PFSK-1 (cell line): ENCODE measurements around the gene ATPAF1.

Experiments
- FOXP2 ChIP-seq: optimal IDR thresholded peaks from 2 replicates; pipeline ENCODE3; 2011; ENCODE audit warnings: borderline replicate concordance, control low read depth, inconsistent platforms; ENCODE audit not compliant: insufficient read depth; ENCODE audit errors: extremely low read length, extremely low read depth
- POLR2AphosphoS5 ChIP-seq: IDR thresholded peaks from 2 replicates; pipeline ENCODE4 v1.6.1; 2012; ENCODE audit warnings: low read depth, mild to moderate bottlenecking, control low read depth, low read length, moderate library complexity
- REST ChIP-seq, 2 experiments: IDR thresholded peaks; 2 replicates each; pipeline versions ENCODE4 v1.6.1 to v1.8.0; 2011 to 2012; ENCODE audit warnings: low read depth in 2 of 2, low read length in 2 of 2, control low read depth in 1 of 2, inconsistent platforms in 1 of 2, mild to moderate bottlenecking in 1 of 2, moderate library complexity in 1 of 2; ENCODE audit not compliant: insufficient read depth in 1 of 2
- SIN3A ChIP-seq: IDR thresholded peaks from 2 replicates; pipeline ENCODE4 v1.6.1; 2012; ENCODE audit warnings: mild to moderate bottlenecking, low read length, moderate library complexity, borderline replicate concordance; ENCODE audit not compliant: insufficient read depth
- TAF1 ChIP-seq: IDR thresholded peaks from 2 replicates; pipeline ENCODE4 v1.6.1; 2012; ENCODE audit warnings: low read length, control low read depth, borderline replicate concordance; ENCODE audit not compliant: insufficient read depth

The ATPAF1 gene

DNA sequence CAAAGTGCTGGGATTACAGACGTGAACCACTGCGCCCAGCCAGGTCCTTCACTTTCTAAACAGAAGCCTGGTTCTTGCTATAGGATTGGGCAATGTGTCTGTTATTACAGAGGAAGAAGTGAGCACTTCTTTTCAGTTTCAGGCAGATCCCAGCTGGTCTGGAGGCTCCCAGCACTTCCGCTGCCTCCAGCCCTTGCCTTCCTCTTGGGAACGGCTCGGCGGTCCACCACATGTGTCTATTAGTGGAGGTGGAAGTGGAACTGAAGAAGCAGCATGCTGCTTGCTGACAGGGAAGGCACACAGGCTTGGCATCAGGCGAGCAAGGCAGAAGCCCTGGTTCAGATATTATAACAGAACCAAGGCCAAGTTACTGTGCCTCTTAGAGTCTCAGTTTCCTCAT is 81.1 kb downstream of the ATPAF1 start:
- TF ChIP-seq POLR2AphosphoS5 = no peak

- TF ChIP-seq SIN3A (no peak), POLR2AphosphoS5 (no peak), REST (IDR thresholded peaks at IDR 0.05; ENCODE audit: insufficient read depth in 1 of 2, low read depth in 2 of 2, low read length in 2 of 2) (no peak), FOXP2 (no peak), TAF1 (no peak)
These were observed 82.7 kb downstream of the ATPAF1 start for GRCh38 chr1:46585312-46585938.

GRCh38 chr1:46583494-46583893 is 84.7 kb downstream of the ATPAF1 start:
- TF ChIP-seq REST (IDR thresholded peaks at IDR 0.05; ENCODE audit: insufficient read depth in 1 of 2, low read depth in 2 of 2, low read length in 2 of 2) (no peak), FOXP2 (no peak)

- TF ChIP-seq TAF1 (no peak), SIN3A (no peak)
These were observed 85.2 kb downstream of the ATPAF1 start for GRCh38 chr1:46582972-46583371.
